Stimulated activated CD4-positive, alpha-beta T cell treated with anti-CD3 and anti-CD28 coated beads, Interleukin-1b, Interleukin-23, amount 100 ng/mL, for 48 hours (primary cell): ENCODE data around the gene RPS6KA2.

Source experiments
- DNase-seq: peaks from one replicate; pipeline ENCODE4 v3.0.0-alpha.2; 2020

The RPS6KA2 gene

GRCh38 chr6:166633732-166634535 is 6.9 kb upstream of the RPS6KA2 start:
- DNase-seq, result no peak

- no peak for DNase-seq
Measured at GRCh38 chr6:166632731-166633130, 5.7 kb upstream of the RPS6KA2 start.

- DNase-seq, result no peak
Measured at GRCh38 chr6:166630462-166630861, 3.4 kb upstream of the RPS6KA2 start.

GRCh38 chr6:166629628-166630027 is 2.6 kb upstream of the RPS6KA2 start:
- DNase-seq, result no peak

GRCh38 chr6:166627875-166628801 is 1.1 kb upstream of the RPS6KA2 start:
- peak; percentile 44 for DNase-seq

- peak; percentile 17 for DNase-seq
Measured at GRCh38 chr6:166626177-166627032, 646 bp downstream of the RPS6KA2 start.

- no peak for DNase-seq
Measured at GRCh38 chr6:166625356-166625755, 1.7 kb downstream of the RPS6KA2 start.

- DNase-seq, result no peak
Measured at GRCh38 chr6:166624275-166624674, 2.8 kb downstream of the RPS6KA2 start.

- no peak for DNase-seq
Measured at GRCh38 chr6:166623318-166623717, 3.7 kb downstream of the RPS6KA2 start.

- DNase-seq, result no peak
Measured at GRCh38 chr6:166621114-166621540, 5.9 kb downstream of the RPS6KA2 start.

GRCh38 chr6:166620478-166621113 is 6.5 kb downstream of the RPS6KA2 start:
- DNase-seq, result no peak

GRCh38 chr6:166619912-166620311 is 7.1 kb downstream of the RPS6KA2 start:
- no peak for DNase-seq

- no peak for DNase-seq
Measured at GRCh38 chr6:166618866-166619761, 7.9 kb downstream of the RPS6KA2 start.

GRCh38 chr6:166618251-166618650 is 8.8 kb downstream of the RPS6KA2 start:
- no peak for DNase-seq

GRCh38 chr6:166617359-166617758 is 9.7 kb downstream of the RPS6KA2 start:
- no peak for DNase-seq

GRCh38 chr6:166616261-166617238 is 10.5 kb downstream of the RPS6KA2 start:
- no peak for DNase-seq

- no peak for DNase-seq
Measured at GRCh38 chr6:166615059-166615770, 11.8 kb downstream of the RPS6KA2 start.

GRCh38 chr6:166614589-166614988 is 12.5 kb downstream of the RPS6KA2 start:
- DNase-seq, result no peak

GRCh38 chr6:166614171-166614583 is 12.9 kb downstream of the RPS6KA2 start:
- DNase-seq, result no peak
